ENCODE measurements around the gene THAP7.

DNA sequence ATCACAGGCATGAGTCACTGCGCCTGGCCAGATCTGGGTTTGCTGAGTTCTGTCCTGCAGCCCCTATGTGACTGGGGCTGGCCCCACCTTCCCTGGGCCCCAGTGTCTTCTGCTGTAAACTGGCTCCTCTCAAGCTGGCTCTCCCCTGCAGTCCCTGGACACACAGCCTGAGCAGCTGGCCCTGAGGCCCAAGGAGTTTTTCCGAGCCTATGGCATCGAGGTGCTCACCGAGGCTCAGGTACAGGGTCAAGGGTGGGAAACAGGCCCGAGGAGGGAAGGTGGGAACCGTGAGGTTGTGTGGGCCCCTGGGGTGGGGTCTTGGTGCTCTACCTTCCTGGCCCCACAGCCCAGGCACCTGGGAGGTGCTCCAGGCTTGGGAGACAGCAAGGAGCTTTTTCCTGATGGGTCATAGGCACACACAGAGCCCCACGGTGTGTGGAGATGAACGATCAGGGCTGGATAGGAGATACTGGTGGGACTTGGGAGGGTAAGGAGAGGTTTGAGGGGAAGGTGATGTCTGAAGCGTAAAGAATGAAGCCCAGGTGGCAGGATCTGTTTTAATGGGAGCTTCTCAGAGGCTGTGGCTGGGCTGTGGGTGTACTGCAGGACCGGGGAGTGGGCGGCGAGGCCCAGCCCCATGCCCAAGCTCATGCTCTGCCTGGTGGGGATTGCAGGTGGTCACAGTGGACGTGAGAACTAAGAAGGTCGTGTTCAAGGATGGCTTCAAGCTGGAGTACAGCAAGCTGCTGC lies 26.2 kb downstream of the THAP7 start:
- TF ChIP-seq, protein P1, sequence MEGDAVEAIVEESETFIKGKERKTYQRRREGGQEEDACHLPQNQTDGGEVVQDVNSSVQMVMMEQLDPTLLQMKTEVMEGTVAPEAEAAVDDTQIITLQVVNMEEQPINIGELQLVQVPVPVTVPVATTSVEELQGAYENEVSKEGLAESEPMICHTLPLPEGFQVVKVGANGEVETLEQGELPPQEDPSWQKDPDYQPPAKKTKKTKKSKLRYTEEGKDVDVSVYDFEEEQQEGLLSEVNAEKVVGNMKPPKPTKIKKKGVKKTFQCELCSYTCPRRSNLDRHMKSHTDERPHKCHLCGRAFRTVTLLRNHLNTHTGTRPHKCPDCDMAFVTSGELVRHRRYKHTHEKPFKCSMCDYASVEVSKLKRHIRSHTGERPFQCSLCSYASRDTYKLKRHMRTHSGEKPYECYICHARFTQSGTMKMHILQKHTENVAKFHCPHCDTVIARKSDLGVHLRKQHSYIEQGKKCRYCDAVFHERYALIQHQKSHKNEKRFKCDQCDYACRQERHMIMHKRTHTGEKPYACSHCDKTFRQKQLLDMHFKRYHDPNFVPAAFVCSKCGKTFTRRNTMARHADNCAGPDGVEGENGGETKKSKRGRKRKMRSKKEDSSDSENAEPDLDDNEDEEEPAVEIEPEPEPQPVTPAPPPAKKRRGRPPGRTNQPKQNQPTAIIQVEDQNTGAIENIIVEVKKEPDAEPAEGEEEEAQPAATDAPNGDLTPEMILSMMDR (IDR thresholded peaks at IDR 0.05; ENCODE audit: low read depth, low read length, poor library complexity, severe bottlenecking), result no peak
- no peak for TF ChIP-seq EZH2phosphoT487 (IDR thresholded peaks at IDR 0.05; ENCODE audit: borderline replicate concordance, low read length)
